B cell (primary cell): ENCODE data around the gene ZNF282.

Source experiments
- CTCF ChIP-seq: fragments of 200-600 bp; IDR thresholded peaks from one replicate; pipeline ENCODE4 v1.8.0; 2022; ENCODE audit warnings: antibody characterized with exemption, mild to moderate bottlenecking
- EZH2 ChIP-seq: IDR thresholded peaks from 2 replicates; pipeline ENCODE4 v1.6.1; 2012; ENCODE audit warnings: borderline replicate concordance, low read depth, mild to moderate bottlenecking, moderate library complexity, low read length; ENCODE audit not compliant: insufficient read depth, poor library complexity, severe bottlenecking

- TF ChIP-seq CTCF (no peak), EZH2 (no peak)
Measured at GRCh38 chr7:149220534-149220933, 25.2 kb downstream of the ZNF282 start.
